B cell (primary cell): ENCODE measurements around the gene TAF10. TPM values are rescaled to one million over a fixed set of nuclear protein-coding genes. Genes with fewer than 3 reads are reported as not detected.

ENCODE experiments used
- ATAC-seq: fragments of 200-7000 bp; cut with Tn5 transposase; one replicate; pipeline ENCODE4 v1.10.0; 2021; ENCODE audit warnings: low read depth, mild to moderate bottlenecking, moderate number of reproducible peaks, moderate library complexity
- CTCF ChIA-PET: fragments of 350-600 bp; sonication (Branson Sonifier 250); formaldehyde crosslinking; loops from one replicate; lab custom pipeline; 2021; ENCODE audit warnings: antibody characterized with exemption, inconsistent platforms; lab: Charles Lee
- POLR2A ChIA-PET: fragments of 350-600 bp; sonication (Branson Sonifier 250); formaldehyde crosslinking; loops from one replicate; lab custom pipeline; 2021; ENCODE audit warnings: antibody characterized with exemption; lab: Charles Lee
- DNase-seq: peaks from one replicate; pipeline ENCODE4 v3.0.0; 2013
- H2AFZ ChIP-seq: 2 replicates; pipeline ENCODE4 v1.6.1; 2012; ENCODE audit warnings: mild to moderate bottlenecking, low read depth, low read length; ENCODE audit not compliant: insufficient read depth, poor library complexity, severe bottlenecking
- H3K27ac ChIP-seq, 2 donors: 1 replicate in 1 of 2; 2 replicates in 1 of 2; pipeline ENCODE4 v1.5.1; 2012 to 2013; ENCODE audit warnings: low read length in 2 of 2, mild to moderate bottlenecking in 2 of 2, moderate library complexity in 1 of 2
- H3K27me3 ChIP-seq, 4 experiments: fragments of 200-600 bp in 1 of 4; sonication (generic) in 1 of 4; replicated peaks in 1 of 4; 1 replicate in 2 of 4; 2 replicates in 2 of 4; pipeline versions ENCODE4 v1.6.1 to v1.7.0; 2013 to 2016; ENCODE audit warnings: low read length in 3 of 4, mild to moderate bottlenecking in 2 of 4, mixed read lengths in 1 of 4, moderate library complexity in 1 of 4; ENCODE audit not compliant: insufficient read depth in 4 of 4, control insufficient read depth in 3 of 4; ENCODE audit errors: control extremely low read depth in 1 of 4
- H3K36me3 ChIP-seq, 2 experiments: replicated peaks in 1 of 2; 1 replicate in 1 of 2; 2 replicates in 1 of 2; pipeline versions ENCODE4 v1.6.1 to v1.7.1; 2013; ENCODE audit warnings: low read length in 1 of 2; ENCODE audit not compliant: insufficient read depth in 2 of 2, control insufficient read depth in 1 of 2; ENCODE audit errors: control extremely low read depth in 1 of 2, extremely low read depth in 1 of 2
- H3K4me1 ChIP-seq, 2 donors: fragments of 200-600 bp in 1 of 2; sonication (generic) in 1 of 2; 1 replicate in 1 of 2; 2 replicates in 1 of 2; pipeline versions ENCODE4 v1.5.1 to v1.6.1; 2013 to 2017; ENCODE audit warnings: low read length in 2 of 2; ENCODE audit not compliant: control insufficient read depth in 2 of 2, insufficient read depth in 2 of 2
- H3K4me2 ChIP-seq: replicated peaks from 2 replicates; pipeline ENCODE3; 2012; ENCODE audit warnings: mild to moderate bottlenecking, low read depth, low read length; ENCODE audit not compliant: poor library complexity, severe bottlenecking
- H3K4me3 ChIP-seq, 5 experiments: fragments of 200-600 bp in 1 of 5; sonication (generic) in 1 of 5; 1 replicate in 3 of 5; 2 replicates in 2 of 5; pipeline versions ENCODE4 v1.5.1 to v1.7.0; 2011 to 2016; ENCODE audit warnings: low read length in 4 of 5, mild to moderate bottlenecking in 4 of 5, low read depth in 2 of 5, control low read depth in 1 of 5, moderate library complexity in 1 of 5; ENCODE audit not compliant: insufficient read depth in 1 of 5; ENCODE audit errors: control extremely low read depth in 1 of 5, extremely low read depth in 1 of 5
- H3K79me2 ChIP-seq: fragments of 200-600 bp; sonication (generic); one replicate; pipeline ENCODE4 v1.6.0; 2016; ENCODE audit warnings: low read length; ENCODE audit not compliant: control insufficient read depth, insufficient read depth
- H3K9ac ChIP-seq: fragments of 200-600 bp; sonication (generic); 2 replicates; pipeline ENCODE4 v1.6.1; 2017; ENCODE audit warnings: mild to moderate bottlenecking, low read length, moderate library complexity
- H3K9me3 ChIP-seq, 3 donors: one replicate each; pipeline versions ENCODE4 v1.6.1 to v1.7.1; 2013; ENCODE audit warnings: low read length in 2 of 3; ENCODE audit not compliant: control insufficient read depth in 2 of 3, insufficient read depth in 1 of 3; ENCODE audit errors: control extremely low read depth in 1 of 3
- H4K20me1 ChIP-seq: 2 replicates; pipeline ENCODE4 v1.6.0; 2012; ENCODE audit warnings: mild to moderate bottlenecking, low read length; ENCODE audit not compliant: insufficient read depth, control insufficient read depth, poor library complexity, severe bottlenecking
- H3K27ac Mint-ChIP-seq: one replicate; pipeline ENCODE4 v1.8.0; 2021; ENCODE audit warnings: mixed read lengths
- H3K27me3 Mint-ChIP-seq: one replicate; pipeline ENCODE4 v1.8.0; 2021; ENCODE audit warnings: mixed read lengths
- H3K4me1 Mint-ChIP-seq: one replicate; pipeline ENCODE4 v1.8.0; 2021; ENCODE audit warnings: mixed read lengths
- H3K4me3 Mint-ChIP-seq: one replicate; pipeline ENCODE4 v1.8.0; 2021; ENCODE audit warnings: mixed read lengths
- H3K9me3 Mint-ChIP-seq: one replicate; pipeline ENCODE4 v1.8.0; 2022; ENCODE audit warnings: mixed read lengths; ENCODE audit not compliant: insufficient read depth
- EZH2 ChIP-seq: IDR thresholded peaks from 2 replicates; pipeline ENCODE4 v1.6.1; 2012; ENCODE audit warnings: borderline replicate concordance, low read depth, mild to moderate bottlenecking, moderate library complexity, low read length; ENCODE audit not compliant: insufficient read depth, poor library complexity, severe bottlenecking
- WGBS: methylation state at CpG from one replicate; pipeline ENCODE4 v1.1.5; 2013; ENCODE audit warnings: missing lambda C conversion rate; ENCODE audit not compliant: insufficient coverage; 5-methylcytosine and 5-hydroxymethylcytosine counted together
- intact Hi-C: fragments of 100-400 bp; cut with micrococcal nuclease; formaldehyde crosslinking; loops from one replicate; pipeline ENCODE4 v1.10.0; 2022
- polyA plus RNA-seq: library from polyadenylated mRNA; depleted of rRNA; stranded (reverse); fragments of >200 nt; gene quantifications from 2 replicates; pipeline ENCODE4 v1.2.3, GENCODE V29; 2012
- total RNA-seq, 2 donors: library from RNA; stranded (reverse); fragments of 120-200 nt in 1 of 2; gene quantifications; 1 replicate in 1 of 2; 2 replicates in 1 of 2; pipeline versions ENCODE4 v1.2.3 to v1.2.4, GENCODE V29; 2013 to 2022
- TF ChIP-seq, protein P1 (sequence below): fragments of 200-600 bp; IDR thresholded peaks from one replicate; pipeline ENCODE4 v1.8.0; 2022; ENCODE audit warnings: antibody characterized with exemption, mild to moderate bottlenecking

TAF10 gene
- total and polyA plus RNA-seq, 2 donors (not counting 1 experiment from before 2014, with no cell fraction given) = 114 to 156 TPM

- no peak overlapping the region for H3K27ac Mint-ChIP-seq
- ChIA-PET POLR2A (no interaction called here), CTCF (no interaction called here)
- H3K9me3 ChIP-seq = no peaks in the 10 kb centered on the region
- no peaks in the 10 kb centered on the region for H3K9me3 Mint-ChIP-seq
- peaks cover 22% of the 10 kb centered on the region for H3K4me1 Mint-ChIP-seq
- peaks cover 21 to 24% of the 10 kb centered on the region in 2 donors for H3K4me1 ChIP-seq
- H4K20me1 ChIP-seq = peaks cover 38% of the 10 kb centered on the region
- no peak overlapping the region for H3K27ac ChIP-seq
- ATAC-seq (no peak), DNase-seq (no peak)
- H3K79me2 ChIP-seq = peaks cover 66% of the 10 kb centered on the region
- no peak overlapping the region for H3K4me3 Mint-ChIP-seq
- intact Hi-C loops = loop anchor here (5.0 kb wide), 3 partner anchors 68 to 368 kb away; partner anchors contain the start of gene FHIP1B
- H3K36me3 ChIP-seq = peaks cover 0 to 53% of the 10 kb centered on the region in 2 experiments
- no peaks in the 10 kb centered on the region for H3K27me3 ChIP-seq
- H3K27me3 Mint-ChIP-seq = no peaks in the 10 kb centered on the region
- WGBS = 100% methylated on average over 2 of the region's 2 CpGs
- H3K4me3 ChIP-seq = no peak overlapping the region
- no peak overlapping the region for H3K4me2 ChIP-seq
- H2AFZ ChIP-seq = no peak overlapping the region
- TF ChIP-seq, protein P1, sequence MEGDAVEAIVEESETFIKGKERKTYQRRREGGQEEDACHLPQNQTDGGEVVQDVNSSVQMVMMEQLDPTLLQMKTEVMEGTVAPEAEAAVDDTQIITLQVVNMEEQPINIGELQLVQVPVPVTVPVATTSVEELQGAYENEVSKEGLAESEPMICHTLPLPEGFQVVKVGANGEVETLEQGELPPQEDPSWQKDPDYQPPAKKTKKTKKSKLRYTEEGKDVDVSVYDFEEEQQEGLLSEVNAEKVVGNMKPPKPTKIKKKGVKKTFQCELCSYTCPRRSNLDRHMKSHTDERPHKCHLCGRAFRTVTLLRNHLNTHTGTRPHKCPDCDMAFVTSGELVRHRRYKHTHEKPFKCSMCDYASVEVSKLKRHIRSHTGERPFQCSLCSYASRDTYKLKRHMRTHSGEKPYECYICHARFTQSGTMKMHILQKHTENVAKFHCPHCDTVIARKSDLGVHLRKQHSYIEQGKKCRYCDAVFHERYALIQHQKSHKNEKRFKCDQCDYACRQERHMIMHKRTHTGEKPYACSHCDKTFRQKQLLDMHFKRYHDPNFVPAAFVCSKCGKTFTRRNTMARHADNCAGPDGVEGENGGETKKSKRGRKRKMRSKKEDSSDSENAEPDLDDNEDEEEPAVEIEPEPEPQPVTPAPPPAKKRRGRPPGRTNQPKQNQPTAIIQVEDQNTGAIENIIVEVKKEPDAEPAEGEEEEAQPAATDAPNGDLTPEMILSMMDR = no peak
- TF ChIP-seq EZH2 = no peak
- H3K9ac ChIP-seq = no peak overlapping the region
These were observed 12.1 kb downstream of the TAF10 start for GRCh38 chr11:6599881-6600390.

GRCh38 chr11:6599449-6599848 lies 12.6 kb downstream of the TAF10 start:
- no peak overlapping the region for H3K27ac Mint-ChIP-seq
- H3K36me3 ChIP-seq = peaks cover 0 to 53% of the 10 kb centered on the region in 2 experiments
- DNase-seq = no peak
- peaks cover 38% of the 10 kb centered on the region for H4K20me1 ChIP-seq
- no peak for ATAC-seq
- no peaks in the 10 kb centered on the region for H3K27me3 ChIP-seq
- H3K9me3 Mint-ChIP-seq = no peaks in the 10 kb centered on the region
- H3K4me2 ChIP-seq = no peak overlapping the region
- ChIA-PET CTCF (interaction anchor here (1.0 to 1.1 kb wide), 2 partner anchors 9 to 90 kb away, joined by 3 read pairs; no protein-coding TSS in a partner anchor), POLR2A (no interaction called here)
- H3K9me3 ChIP-seq = no peaks in the 10 kb centered on the region
- no peak overlapping the region for H3K9ac ChIP-seq
- no peak overlapping the region for H3K27ac ChIP-seq
- intact Hi-C loops = no loop called here
- TF ChIP-seq EZH2 = no peak
- TF ChIP-seq, protein P1 = no peak
- H3K79me2 ChIP-seq = peaks cover 62% of the 10 kb centered on the region
- H3K4me1 ChIP-seq = peaks cover 16 to 19% of the 10 kb centered on the region in 2 donors
- no peak overlapping the region for H2AFZ ChIP-seq
- H3K27me3 Mint-ChIP-seq = no peaks in the 10 kb centered on the region
- H3K4me3 Mint-ChIP-seq = no peak overlapping the region
- peaks cover 25% of the 10 kb centered on the region for H3K4me1 Mint-ChIP-seq
- WGBS = 90% methylated on average over 1 of the region's 1 CpG
- H3K4me3 ChIP-seq = no peak overlapping the region
